ENCODE results near the gene DQX1. TPM values are rescaled to one million over a fixed set of nuclear protein-coding genes. Genes with fewer than 3 reads are reported as not detected.

The DQX1 gene
- total and polyA plus RNA-seq, 2 experiments from 2014 or later: not detected

- peak overlapping the region; percentile 34 for H3K27ac ChIP-seq
- no peaks in the 10 kb centered on the region for H3K9me3 ChIP-seq (ENCODE audit: low read depth)
- H3K4me1 ChIP-seq (ENCODE audit: insufficient read depth): peaks cover 32% of the 10 kb centered on the region
- H3K79me2 ChIP-seq (ENCODE audit: insufficient read depth): peaks cover 42% of the 10 kb centered on the region; the same call in 1 of the 2 replicates
- DNase-seq: peak; percentile 90
- no peaks in the 10 kb centered on the region for H3K36me3 ChIP-seq (ENCODE audit: low read depth)
- H2AFZ ChIP-seq: peak overlapping the region; percentile 80
- H3K4me3 ChIP-seq: peak overlapping the region; percentile 69
- H3K27me3 ChIP-seq (replicated peaks; ENCODE audit: insufficient read depth): no peaks in the 10 kb centered on the region
- H3K4me2 ChIP-seq (ENCODE audit: unreplicated experiment): peak overlapping the region; percentile 78
- no peaks in the 10 kb centered on the region for H3K9me2 ChIP-seq (ENCODE audit: insufficient read depth)
- H4K20me1 ChIP-seq (ENCODE audit: insufficient read depth): no peaks in the 10 kb centered on the region
- in situ Hi-C loops (cut with MboI): no loop called here
- 15 to 17% methylated on average over 70 to 73 of the region's 85 CpGs for WGBS, 2 experiments (ENCODE audit: low coverage in 1 of 2, low lambda C conversion rate in 2 of 2, missing lambda C conversion rate in 2 of 2)
- no peak for TF ChIP-seq EZH2 (IDR thresholded peaks at IDR 0.05; ENCODE audit: insufficient read depth, poor library complexity, severe bottlenecking)
- no peak for TF ChIP-seq EZH2phosphoT487 (IDR thresholded peaks at IDR 0.05; ENCODE audit: insufficient read depth, low read depth)
- H3K9ac ChIP-seq: peak overlapping the region; percentile 73
- H3F3A ChIP-seq (ENCODE audit: insufficient read depth): peaks cover 15% of the 10 kb centered on the region; the same call in 1 of the 2 replicates
Measured at GRCh38 chr2:74548900-74549826, 23.1 kb upstream of the DQX1 start.

DNA sequence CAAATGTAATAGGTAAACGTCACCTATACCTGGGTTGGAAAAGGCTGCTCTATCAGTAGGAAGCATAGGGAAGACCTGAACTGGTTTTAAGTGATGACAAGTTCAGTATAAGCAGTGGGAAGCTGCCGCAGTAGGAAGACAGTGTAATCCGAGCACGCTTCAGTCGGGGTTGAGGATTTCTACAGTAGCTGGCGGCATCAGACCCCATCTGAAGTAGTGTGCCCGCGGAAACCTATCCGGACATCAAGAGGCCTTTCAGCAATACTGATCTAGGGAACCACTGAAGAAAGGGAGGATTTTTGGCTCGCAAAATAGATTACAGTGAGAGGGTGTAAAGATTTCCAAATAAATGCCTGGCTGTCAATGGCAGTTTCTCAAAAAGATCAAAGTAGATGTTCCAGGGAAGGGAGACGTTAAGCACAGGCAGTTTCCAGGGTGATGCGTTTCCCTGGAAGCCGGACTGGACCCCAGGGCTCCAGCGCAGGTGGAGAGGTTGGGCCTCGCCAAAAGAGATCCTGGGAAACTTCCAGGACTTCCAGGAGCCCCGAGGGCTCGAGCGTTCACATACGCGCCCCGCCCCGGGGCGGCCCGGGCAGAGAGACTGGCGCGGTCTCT lies 22.4 kb upstream of the DQX1 start:
- Histone ChIP-seq H3K9me2 (ENCODE audit: insufficient read depth) (no peaks in the 10 kb centered on the region), H3K36me3 (ENCODE audit: low read depth) (no peaks in the 10 kb centered on the region), H3K27ac (peak overlapping the region; percentile 34), H3K27me3 (replicated peaks; ENCODE audit: insufficient read depth) (no peaks in the 10 kb centered on the region), H3K9ac (peak overlapping the region; percentile 73), H2AFZ (peak overlapping the region; percentile 80), H3K4me3 (peak overlapping the region; percentile 69), H3K79me2 (ENCODE audit: insufficient read depth) (peaks cover 38% of the 10 kb centered on the region; the same call in 1 of the 2 replicates), H3K4me2 (ENCODE audit: unreplicated experiment) (peak overlapping the region; percentile 78), H3F3A (ENCODE audit: insufficient read depth) (peaks cover 15% of the 10 kb centered on the region; the same call in 1 of the 2 replicates), H4K20me1 (ENCODE audit: insufficient read depth) (no peaks in the 10 kb centered on the region), H3K9me3 (ENCODE audit: low read depth) (no peaks in the 10 kb centered on the region), H3K4me1 (ENCODE audit: insufficient read depth) (peaks cover 32% of the 10 kb centered on the region)
- peak; percentile 32 for DNase-seq
- WGBS, 2 experiments (ENCODE audit: low coverage in 1 of 2, low lambda C conversion rate in 2 of 2, missing lambda C conversion rate in 2 of 2): 15 to 21% methylated on average over 16 to 20 of the region's 26 CpGs
- in situ Hi-C loops (cut with MboI): no loop called here
- TF ChIP-seq EZH2 (IDR thresholded peaks at IDR 0.05; ENCODE audit: insufficient read depth, poor library complexity, severe bottlenecking): no peak
- no peak for TF ChIP-seq EZH2phosphoT487 (IDR thresholded peaks at IDR 0.05; ENCODE audit: insufficient read depth, low read depth)

DNA sequence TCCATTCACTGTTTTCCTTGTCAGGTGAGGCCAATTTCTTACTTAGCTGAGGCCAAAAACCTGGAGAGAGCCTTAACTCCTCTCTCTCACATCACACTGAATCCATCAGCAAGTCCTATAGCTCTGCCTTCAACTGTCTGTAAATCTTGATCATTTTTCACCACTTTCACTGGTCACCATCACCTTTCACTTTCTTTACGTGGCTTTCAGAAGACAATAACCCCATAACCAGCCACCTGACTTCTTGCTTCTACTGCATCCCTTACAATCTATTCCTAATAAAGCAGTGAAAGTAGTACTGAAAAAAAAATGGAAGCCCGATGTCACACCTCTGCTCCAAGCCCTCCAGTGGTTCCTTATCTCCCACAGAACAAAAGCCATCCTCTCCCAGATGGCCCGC lies 20.0 kb upstream of the DQX1 start:
- in situ Hi-C loops (cut with MboI): no loop called here
- TF ChIP-seq EZH2phosphoT487 (IDR thresholded peaks at IDR 0.05; ENCODE audit: insufficient read depth, low read depth): no peak
- TF ChIP-seq EZH2 (IDR thresholded peaks at IDR 0.05; ENCODE audit: insufficient read depth, poor library complexity, severe bottlenecking): no peak
- 90 to 94% methylated on average over 3 of the region's 3 CpGs for WGBS, 2 experiments (ENCODE audit: low coverage in 1 of 2, low lambda C conversion rate in 2 of 2, missing lambda C conversion rate in 2 of 2)

DNA sequence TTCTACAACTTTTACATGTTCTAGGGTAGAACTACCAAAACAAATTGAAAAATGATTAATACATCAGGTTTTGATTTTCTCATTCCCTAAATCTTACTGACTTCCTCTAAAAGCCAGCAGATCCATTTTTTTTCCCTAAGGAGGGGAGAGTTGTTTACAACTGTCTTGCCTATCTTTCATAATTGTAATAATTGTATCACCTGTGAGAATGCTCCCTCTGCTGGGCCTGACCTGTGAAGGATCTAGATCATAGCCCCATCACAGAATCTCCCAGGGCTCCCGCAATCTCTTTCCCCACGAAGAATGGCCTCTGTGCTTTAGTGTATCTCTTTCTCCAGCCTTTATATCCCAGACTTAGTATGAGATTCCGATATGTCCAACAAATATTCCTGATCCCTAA lies 18.6 kb upstream of the DQX1 start:
- Histone ChIP-seq H3K4me1 (ENCODE audit: insufficient read depth) (peaks cover 14% of the 10 kb centered on the region), H3K9ac (no peak overlapping the region), H3K79me2 (ENCODE audit: insufficient read depth) (peaks cover 2% of the 10 kb centered on the region; the same call in 1 of the 2 replicates), H3K27me3 (replicated peaks; ENCODE audit: insufficient read depth) (no peaks in the 10 kb centered on the region), H3K36me3 (ENCODE audit: low read depth) (no peaks in the 10 kb centered on the region), H3K4me2 (ENCODE audit: unreplicated experiment) (no peak overlapping the region), H3K4me3 (no peak overlapping the region), H3F3A (ENCODE audit: insufficient read depth) (peaks cover 19% of the 10 kb centered on the region; the same call in 1 of the 2 replicates), H4K20me1 (ENCODE audit: insufficient read depth) (no peaks in the 10 kb centered on the region), H2AFZ (no peak overlapping the region), H3K9me3 (ENCODE audit: low read depth) (no peaks in the 10 kb centered on the region), H3K27ac (no peak overlapping the region), H3K9me2 (ENCODE audit: insufficient read depth) (no peaks in the 10 kb centered on the region)
- no peak for DNase-seq
- 86 to 92% methylated on average over 3 of the region's 3 CpGs for WGBS, 2 experiments (ENCODE audit: low coverage in 1 of 2, low lambda C conversion rate in 2 of 2, missing lambda C conversion rate in 2 of 2)
- in situ Hi-C loops (cut with MboI): no loop called here
- TF ChIP-seq EZH2phosphoT487 (IDR thresholded peaks at IDR 0.05; ENCODE audit: insufficient read depth, low read depth) (no peak), EZH2 (IDR thresholded peaks at IDR 0.05; ENCODE audit: insufficient read depth, poor library complexity, severe bottlenecking) (no peak)

More for the DNA sequence above, 20.0 kb upstream of the DQX1 start:
- Histone ChIP-seq H3K4me1 (ENCODE audit: insufficient read depth) (peaks cover 20% of the 10 kb centered on the region; the same call in 1 of the 2 replicates), H3K27ac (no peak overlapping the region), H3K9me2 (ENCODE audit: insufficient read depth) (no peaks in the 10 kb centered on the region), H3K4me2 (ENCODE audit: unreplicated experiment) (no peak overlapping the region), H3K9me3 (ENCODE audit: low read depth) (no peaks in the 10 kb centered on the region), H3K36me3 (ENCODE audit: low read depth) (no peaks in the 10 kb centered on the region), H3K4me3 (no peak overlapping the region), H2AFZ (no peak overlapping the region), H3K9ac (no peak overlapping the region), H4K20me1 (ENCODE audit: insufficient read depth) (no peaks in the 10 kb centered on the region), H3K27me3 (replicated peaks; ENCODE audit: insufficient read depth) (no peaks in the 10 kb centered on the region), H3K79me2 (ENCODE audit: insufficient read depth) (peaks cover 15% of the 10 kb centered on the region; the same call in 1 of the 2 replicates), H3F3A (ENCODE audit: insufficient read depth) (peaks cover 14% of the 10 kb centered on the region; the same call in 1 of the 2 replicates)
- no peak for DNase-seq
